Progenitor cell of endocrine pancreas (in vitro differentiated cells): Measurements from ENCODE around the gene NUP43. TPM values are rescaled to one million over a fixed set of nuclear protein-coding genes. Genes with fewer than 3 reads are reported as not detected.

Experiments
- DNase-seq: peaks from one replicate; pipeline ENCODE4 v3.0.0; 2021; ENCODE audit warnings: low spot score; ENCODE audit not compliant: unreplicated experiment
- H3K27ac Mint-ChIP-seq: 2 replicates; pipeline ENCODE4 v1.8.0; 2021; ENCODE audit warnings: mild to moderate bottlenecking, moderate library complexity, mixed read lengths
- H3K27me3 Mint-ChIP-seq: 2 replicates; pipeline ENCODE4 v1.8.0; 2021; ENCODE audit warnings: mixed read lengths
- H3K36me3 Mint-ChIP-seq: 2 replicates; pipeline ENCODE4 v1.8.0; 2022; ENCODE audit warnings: mixed read lengths; ENCODE audit not compliant: insufficient read depth
- H3K4me1 Mint-ChIP-seq: 2 replicates; pipeline ENCODE4 v1.8.0; 2021; ENCODE audit warnings: low read depth, mixed read lengths
- H3K4me3 Mint-ChIP-seq: 2 replicates; pipeline ENCODE4 v1.8.0; 2021; ENCODE audit warnings: low read depth, mild to moderate bottlenecking, moderate library complexity, mixed read lengths
- H3K9me3 Mint-ChIP-seq: 2 replicates; pipeline ENCODE4 v1.8.0; 2021; ENCODE audit warnings: low read depth, mixed read lengths
- total RNA-seq: library from RNA; stranded (reverse); gene quantifications from 2 replicates; pipeline ENCODE4 v1.2.1, GENCODE V29; 2021
- TF ChIP-seq, protein P1 (sequence below): fragments of 200-600 bp; sonication (generic); IDR thresholded peaks from one replicate; pipeline ENCODE4 v1.5.0; 2021; ENCODE audit warnings: antibody characterized with exemption, mild to moderate bottlenecking; ENCODE audit not compliant: unreplicated experiment

NUP43 gene
- total RNA-seq, 1 donor from 2014 or later, result 58.0 TPM

DNA sequence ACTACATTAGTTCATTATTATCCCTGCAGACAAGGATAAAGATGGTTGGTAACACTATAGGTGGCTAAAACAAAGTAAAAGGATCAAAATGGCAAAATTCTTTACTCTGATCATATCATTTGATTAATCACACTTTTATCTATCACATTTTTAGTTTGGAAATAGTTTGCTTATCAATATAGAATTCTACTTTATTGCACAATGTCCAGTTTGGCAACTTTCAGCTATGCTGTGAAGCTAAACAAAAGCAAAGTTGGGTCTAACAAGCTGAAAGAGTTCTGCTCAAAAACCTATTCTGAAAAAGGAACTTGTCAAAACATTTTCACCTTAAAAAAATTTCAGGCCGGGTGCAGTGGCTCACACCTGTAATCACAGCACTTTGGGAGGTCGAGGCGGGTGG is 20.5 kb downstream of the NUP43 start:
- no peak overlapping the region for H3K27ac Mint-ChIP-seq
- H3K9me3 Mint-ChIP-seq, result no peaks in the 10 kb centered on the region
- H3K4me3 Mint-ChIP-seq, result no peak overlapping the region
- H3K27me3 Mint-ChIP-seq, result no peaks in the 10 kb centered on the region
- TF ChIP-seq, protein P1, sequence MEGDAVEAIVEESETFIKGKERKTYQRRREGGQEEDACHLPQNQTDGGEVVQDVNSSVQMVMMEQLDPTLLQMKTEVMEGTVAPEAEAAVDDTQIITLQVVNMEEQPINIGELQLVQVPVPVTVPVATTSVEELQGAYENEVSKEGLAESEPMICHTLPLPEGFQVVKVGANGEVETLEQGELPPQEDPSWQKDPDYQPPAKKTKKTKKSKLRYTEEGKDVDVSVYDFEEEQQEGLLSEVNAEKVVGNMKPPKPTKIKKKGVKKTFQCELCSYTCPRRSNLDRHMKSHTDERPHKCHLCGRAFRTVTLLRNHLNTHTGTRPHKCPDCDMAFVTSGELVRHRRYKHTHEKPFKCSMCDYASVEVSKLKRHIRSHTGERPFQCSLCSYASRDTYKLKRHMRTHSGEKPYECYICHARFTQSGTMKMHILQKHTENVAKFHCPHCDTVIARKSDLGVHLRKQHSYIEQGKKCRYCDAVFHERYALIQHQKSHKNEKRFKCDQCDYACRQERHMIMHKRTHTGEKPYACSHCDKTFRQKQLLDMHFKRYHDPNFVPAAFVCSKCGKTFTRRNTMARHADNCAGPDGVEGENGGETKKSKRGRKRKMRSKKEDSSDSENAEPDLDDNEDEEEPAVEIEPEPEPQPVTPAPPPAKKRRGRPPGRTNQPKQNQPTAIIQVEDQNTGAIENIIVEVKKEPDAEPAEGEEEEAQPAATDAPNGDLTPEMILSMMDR, result no peak
- no peaks in the 10 kb centered on the region for H3K4me1 Mint-ChIP-seq
- H3K36me3 Mint-ChIP-seq, result peaks cover 10% of the 10 kb centered on the region
- DNase-seq, result no peak

DNA sequence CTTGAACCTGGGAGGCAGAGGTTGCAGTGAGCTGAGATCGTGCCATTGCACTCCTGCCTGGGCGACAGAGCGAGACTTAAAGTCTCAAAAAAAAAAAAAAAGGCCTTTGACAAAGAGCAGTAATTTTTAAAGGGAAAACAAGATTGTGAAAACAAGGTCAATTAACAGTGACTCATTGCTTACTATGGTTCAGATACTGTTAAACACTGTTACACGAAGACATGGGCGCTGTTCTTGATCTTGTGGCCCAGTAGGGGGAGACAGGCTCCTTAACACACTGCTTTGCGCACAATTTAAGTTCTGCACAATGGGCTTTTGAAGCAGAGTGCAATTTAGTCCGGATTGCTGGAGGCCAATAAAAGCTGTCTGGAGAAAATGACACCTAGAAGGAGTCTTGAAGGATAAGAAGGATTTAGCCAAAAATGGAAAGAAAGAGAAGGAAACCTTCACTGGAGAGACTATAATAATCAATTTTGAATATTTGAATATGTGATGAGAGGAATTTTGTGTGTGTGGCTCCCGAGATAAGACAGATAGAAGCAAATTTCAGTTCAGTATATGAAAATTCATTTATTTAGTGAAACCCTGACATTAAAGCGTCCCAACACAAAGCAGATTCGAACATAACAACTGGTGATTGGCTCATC is 22.4 kb downstream of the NUP43 start:
- H3K36me3 Mint-ChIP-seq, result peaks cover 10% of the 10 kb centered on the region
- TF ChIP-seq, protein P1, result peak; percentile 71
- H3K4me1 Mint-ChIP-seq, result no peaks in the 10 kb centered on the region
- DNase-seq, result no peak
- no peaks in the 10 kb centered on the region for H3K9me3 Mint-ChIP-seq
- peak overlapping the region; percentile 65 for H3K27ac Mint-ChIP-seq
- no peaks in the 10 kb centered on the region for H3K27me3 Mint-ChIP-seq
- H3K4me3 Mint-ChIP-seq, result no peak overlapping the region

DNA sequence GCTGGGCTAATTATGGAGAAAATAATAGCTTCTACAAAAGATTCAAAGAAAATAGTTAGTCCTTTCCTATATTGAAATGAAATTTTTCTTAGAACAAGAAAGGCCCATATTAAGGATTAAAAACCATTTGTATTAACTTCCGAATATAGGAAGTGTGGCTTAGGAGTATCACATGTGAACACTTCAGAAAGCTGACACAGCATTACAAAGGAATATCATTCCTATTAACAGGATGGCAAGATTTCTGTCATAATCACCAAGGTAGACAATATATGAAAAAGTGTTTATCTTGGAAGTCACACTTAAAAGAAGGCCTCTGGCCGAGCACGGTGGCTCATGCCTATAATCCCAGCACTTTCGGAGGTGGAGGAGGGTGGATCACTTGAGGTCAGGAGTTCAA is 23.1 kb downstream of the NUP43 start:
- peaks cover 5% of the 10 kb centered on the region for H3K36me3 Mint-ChIP-seq
- H3K27ac Mint-ChIP-seq, result no peak overlapping the region
- no peaks in the 10 kb centered on the region for H3K9me3 Mint-ChIP-seq
- peaks cover 2% of the 10 kb centered on the region for H3K4me1 Mint-ChIP-seq
- no peaks in the 10 kb centered on the region for H3K27me3 Mint-ChIP-seq
- TF ChIP-seq, protein P1, result no peak
- H3K4me3 Mint-ChIP-seq, result no peak overlapping the region
- DNase-seq, result no peak

DNA sequence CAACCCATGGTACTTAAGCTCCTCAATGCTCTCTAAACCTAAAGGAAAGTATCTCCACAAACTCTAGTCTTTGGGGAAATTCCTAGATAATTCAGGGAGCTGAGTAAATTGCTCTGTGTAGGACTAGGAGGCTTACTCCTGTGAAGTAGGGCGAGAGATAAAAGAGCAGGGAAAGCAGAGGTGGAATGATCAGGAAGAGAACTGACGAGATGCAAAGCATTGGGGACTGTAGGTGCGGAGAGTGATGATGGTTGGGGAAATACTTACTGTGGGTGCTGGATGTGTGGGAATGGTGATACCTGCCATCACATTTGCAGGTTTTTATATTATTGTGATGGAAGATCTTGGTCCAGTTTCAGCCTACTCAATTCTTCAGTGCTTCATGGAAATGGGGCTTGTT is 26.8 kb downstream of the NUP43 start:
- Mint-ChIP-seq H3K27ac (no peak overlapping the region), H3K4me3 (peak overlapping the region; percentile 4), H3K4me1 (peaks cover 15% of the 10 kb centered on the region), H3K36me3 (peaks cover 1% of the 10 kb centered on the region), H3K27me3 (no peaks in the 10 kb centered on the region), H3K9me3 (no peaks in the 10 kb centered on the region)
- TF ChIP-seq, protein P1, result no peak
- DNase-seq, result no peak

DNA sequence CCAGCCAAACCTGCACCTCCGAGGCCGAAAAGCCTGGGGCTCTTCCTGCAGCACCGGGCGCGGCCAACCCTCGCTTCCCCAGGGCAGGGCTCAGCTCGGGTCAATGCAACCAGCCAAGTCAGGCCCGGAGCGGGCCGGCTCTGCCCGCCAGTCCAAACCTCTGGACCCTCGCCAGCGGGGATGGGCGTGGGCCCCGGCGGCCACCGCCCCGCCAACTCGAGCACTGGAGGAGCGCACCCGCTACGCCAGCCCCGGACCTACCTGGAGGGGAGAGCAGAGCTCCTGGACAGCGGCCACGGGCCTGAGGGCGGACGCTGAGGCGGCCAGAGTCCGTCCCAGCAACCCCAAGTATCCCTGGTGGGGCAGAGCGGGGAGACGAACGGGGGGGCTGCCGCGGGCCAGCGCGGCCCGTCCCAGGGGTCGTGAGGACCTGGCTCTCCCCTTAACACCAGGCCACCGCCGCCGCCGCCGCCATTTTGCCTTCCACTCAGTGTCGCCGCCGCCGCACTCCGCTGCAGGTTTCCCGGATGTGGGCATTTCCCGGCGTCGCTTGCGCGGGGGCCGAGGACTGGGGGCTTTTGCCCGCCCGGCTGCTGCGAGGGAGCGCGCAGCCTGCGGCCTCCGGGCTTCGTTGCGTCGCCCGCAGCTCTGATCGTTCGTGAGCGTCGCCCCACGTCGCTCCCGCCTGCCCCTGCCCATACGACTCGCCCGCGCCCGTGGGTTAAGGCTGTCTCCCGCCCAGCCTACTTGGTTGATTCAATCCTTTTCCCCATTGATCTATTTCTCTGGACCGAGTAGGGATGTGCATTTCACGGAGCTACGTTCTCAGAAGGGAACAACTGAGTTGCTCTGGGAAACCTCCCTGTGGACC is 28.5 kb downstream of the NUP43 start, which contains the start of gene LATS1:
Gene LATS1 (minus strand): TSS at position 514 of the 871 bp plus-strand sequence. CDS start 15,975 bp downstream, outside the sequence.
- Mint-ChIP-seq H3K4me1 (peaks cover 15% of the 10 kb centered on the region), H3K27ac (peak within 1 kb of the TSS; percentile 98), H3K27me3 (no peaks in the 10 kb centered on the region), H3K4me3 (peak within 1 kb of the TSS; percentile 88), H3K36me3 (peaks cover 2% of the 10 kb centered on the region), H3K9me3 (no peaks in the 10 kb centered on the region)
- TF ChIP-seq, protein P1, result no peak
- peak; percentile 77 for DNase-seq
